OCI-M2 (cell line): ENCODE data around the gene CAMK2A.
"Not testable (repeated sequence)": the region's sequence is repeated elsewhere in the genome, so short reads cannot be mapped to it uniquely, and the experiment has no call there.

Experiments
- DNase-seq: peaks from one replicate; lab custom pipeline; 2025; ENCODE audit not compliant: unreplicated experiment; lab: John Stamatoyannopoulos, UW

The CAMK2A gene

GRCh38 chr5:150238646-150239045 lies 50.9 kb downstream of the CAMK2A start:
- DNase-seq, result no peak

GRCh38 chr5:150236981-150237754 lies 52.4 kb downstream of the CAMK2A start:
- no peak for DNase-seq

- no peak for DNase-seq
Measured at GRCh38 chr5:150236313-150236712, 53.3 kb downstream of the CAMK2A start.

- no peak for DNase-seq
Measured at GRCh38 chr5:150235500-150235854, 54.1 kb downstream of the CAMK2A start.

- DNase-seq, result no peak
Measured at GRCh38 chr5:150234576-150235499, 54.7 kb downstream of the CAMK2A start.

GRCh38 chr5:150233706-150234105 lies 55.9 kb downstream of the CAMK2A start:
- DNase-seq, result not testable (repeated sequence)

- no peak for DNase-seq
Measured at GRCh38 chr5:150230842-150231241, 58.7 kb downstream of the CAMK2A start.

GRCh38 chr5:150229571-150229970 lies 60.0 kb downstream of the CAMK2A start:
- no peak for DNase-seq

GRCh38 chr5:150227606-150228273 lies 61.8 kb downstream of the CAMK2A start:
- no peak for DNase-seq

- no peak for DNase-seq
Measured at GRCh38 chr5:150227036-150227435, 62.5 kb downstream of the CAMK2A start.

GRCh38 chr5:150224483-150225027 lies 65.0 kb downstream of the CAMK2A start:
- DNase-seq, result no peak

- no peak for DNase-seq
Measured at GRCh38 chr5:150223474-150223873, 66.1 kb downstream of the CAMK2A start.

- no peak for DNase-seq
Measured at GRCh38 chr5:150222906-150223305, 66.7 kb downstream of the CAMK2A start.

GRCh38 chr5:150221471-150221870 lies 68.1 kb downstream of the CAMK2A start:
- no peak for DNase-seq

- no peak for DNase-seq
Measured at GRCh38 chr5:150219861-150220260, 69.7 kb downstream of the CAMK2A start.

- DNase-seq, result no peak
Measured at GRCh38 chr5:150219142-150219541, 70.4 kb downstream of the CAMK2A start.

- no peak for DNase-seq
Measured at GRCh38 chr5:150218693-150219035, 70.9 kb downstream of the CAMK2A start.

GRCh38 chr5:150217873-150218692 lies 71.5 kb downstream of the CAMK2A start:
- DNase-seq, result peak; percentile 60

- no peak for DNase-seq
Measured at GRCh38 chr5:150217038-150217437, 72.5 kb downstream of the CAMK2A start.
